Mucosa of rectum (tissue), 2 donors: ENCODE measurements around the gene DOK6.
"Not testable (repeated sequence)": the region's sequence is repeated elsewhere in the genome, so short reads cannot be mapped to it uniquely, and the experiment has no call there.

Source experiments
- H3K27ac ChIP-seq, 2 donors: one replicate each; pipeline ENCODE4 v1.7.0; 2013; ENCODE audit warnings: inconsistent platforms in 2 of 2, low read depth in 2 of 2, low read length in 2 of 2
- H3K27me3 ChIP-seq, 2 donors: one replicate each; pipeline ENCODE4 v1.7.0; 2013; ENCODE audit warnings: low read length in 2 of 2; ENCODE audit not compliant: control insufficient read depth in 2 of 2, insufficient read depth in 2 of 2
- H3K36me3 ChIP-seq, 2 donors: one replicate each; pipeline ENCODE4 v1.7.0; 2013; ENCODE audit warnings: low read length in 2 of 2; ENCODE audit not compliant: control insufficient read depth in 2 of 2, insufficient read depth in 2 of 2
- H3K4me1 ChIP-seq, 2 donors: one replicate each; pipeline ENCODE4 v1.7.0; 2013; ENCODE audit warnings: low read length in 2 of 2, mild to moderate bottlenecking in 1 of 2; ENCODE audit not compliant: control insufficient read depth in 2 of 2, insufficient read depth in 2 of 2
- H3K4me3 ChIP-seq, 2 donors: one replicate each; pipeline ENCODE4 v1.7.0; 2013; ENCODE audit warnings: low read length in 2 of 2
- H3K9ac ChIP-seq, 2 donors: one replicate each; pipeline ENCODE4 v1.7.0; 2013; ENCODE audit warnings: low read length in 2 of 2, low read depth in 1 of 2, mild to moderate bottlenecking in 1 of 2
- H3K9me3 ChIP-seq, 2 donors: one replicate each; pipeline ENCODE4 v1.7.0; 2013; ENCODE audit warnings: low read length in 2 of 2; ENCODE audit not compliant: control insufficient read depth in 2 of 2
- donor health status: healthy.
- donor health status: Normal muscosa, but diverticular disease.

The DOK6 gene

DNA sequence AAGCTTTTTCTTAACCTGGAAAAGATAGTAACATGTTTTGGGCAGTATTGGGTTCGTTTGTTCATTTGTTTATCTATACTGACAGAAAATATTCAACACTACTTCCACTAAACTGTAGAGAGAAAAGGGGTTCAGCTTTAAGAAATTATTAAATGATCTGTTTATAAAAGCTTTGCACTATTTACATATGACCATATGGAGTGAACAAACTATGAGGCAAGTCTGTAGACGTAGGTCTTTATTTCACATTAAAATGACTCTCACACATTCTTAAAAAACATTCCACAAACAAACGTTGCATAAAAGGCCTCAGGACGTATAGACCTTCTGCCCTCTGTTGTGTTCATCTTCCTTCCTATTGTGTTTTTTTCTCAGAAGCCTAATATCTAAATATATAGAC lies 452.4 kb downstream of the DOK6 start:
- Histone ChIP-seq H3K27me3 (no peaks in the 10 kb centered on the region), H3K4me1 (no peaks in the 10 kb centered on the region), H3K27ac (no peak overlapping the region), H3K4me3 (no peak overlapping the region), H3K9ac (no peak overlapping the region), H3K9me3 (no peaks in the 10 kb centered on the region), H3K36me3 (no peaks in the 10 kb centered on the region)

DNA sequence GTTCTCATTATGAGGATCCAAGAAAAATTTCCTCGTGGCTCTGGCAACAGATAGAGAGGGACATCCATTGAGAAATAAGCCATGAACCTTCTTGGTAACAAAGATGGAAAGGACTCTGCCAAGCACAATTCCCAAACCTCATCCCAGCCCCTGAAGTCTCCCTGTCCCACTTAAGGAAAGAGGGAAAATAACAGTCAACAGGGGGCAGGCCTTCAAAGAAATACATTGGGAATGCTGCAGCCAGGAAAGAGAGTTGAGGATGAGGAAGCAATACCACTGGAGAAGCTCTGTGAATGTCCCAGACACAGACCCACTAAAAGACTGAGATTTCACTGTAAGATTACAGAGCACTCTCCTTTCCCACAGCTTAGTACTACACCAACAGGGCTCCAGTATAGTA lies 453.8 kb downstream of the DOK6 start:
- H3K9ac ChIP-seq: no peak overlapping the region
- H3K36me3 ChIP-seq: no peaks in the 10 kb centered on the region
- no peaks in the 10 kb centered on the region for H3K9me3 ChIP-seq
- no peak overlapping the region for H3K27ac ChIP-seq
- H3K4me3 ChIP-seq: no peak overlapping the region
- no peaks in the 10 kb centered on the region for H3K27me3 ChIP-seq
- peaks cover 0 to 3% of the 10 kb centered on the region in 2 donors for H3K4me1 ChIP-seq

DNA sequence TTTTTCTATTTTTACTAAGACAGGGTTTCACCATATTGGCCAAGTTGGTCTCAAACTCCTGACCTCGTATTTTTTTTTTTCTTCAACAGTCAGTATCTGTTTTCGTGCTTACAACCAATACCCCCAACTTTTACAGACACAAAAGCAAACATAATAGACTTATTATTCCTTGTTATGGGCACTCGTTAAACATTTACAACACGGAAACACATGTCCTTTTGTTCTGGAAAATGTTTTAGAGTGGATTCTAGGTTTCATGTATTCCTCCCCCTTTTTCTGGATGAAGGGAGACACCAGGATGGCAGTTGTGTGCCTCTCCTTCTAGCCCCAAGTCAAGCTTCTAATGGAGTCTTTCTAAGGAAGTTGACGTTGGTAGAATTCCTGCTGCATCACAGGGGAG lies 458.2 kb downstream of the DOK6 start:
- H3K4me3 ChIP-seq: no peak overlapping the region
- H3K9ac ChIP-seq: no peak overlapping the region
- no peaks in the 10 kb centered on the region for H3K27me3 ChIP-seq
- no peaks in the 10 kb centered on the region for H3K9me3 ChIP-seq
- H3K27ac ChIP-seq: no peak overlapping the region
- peaks cover 0 to 3% of the 10 kb centered on the region in 2 donors for H3K4me1 ChIP-seq
- no peaks in the 10 kb centered on the region for H3K36me3 ChIP-seq

DNA sequence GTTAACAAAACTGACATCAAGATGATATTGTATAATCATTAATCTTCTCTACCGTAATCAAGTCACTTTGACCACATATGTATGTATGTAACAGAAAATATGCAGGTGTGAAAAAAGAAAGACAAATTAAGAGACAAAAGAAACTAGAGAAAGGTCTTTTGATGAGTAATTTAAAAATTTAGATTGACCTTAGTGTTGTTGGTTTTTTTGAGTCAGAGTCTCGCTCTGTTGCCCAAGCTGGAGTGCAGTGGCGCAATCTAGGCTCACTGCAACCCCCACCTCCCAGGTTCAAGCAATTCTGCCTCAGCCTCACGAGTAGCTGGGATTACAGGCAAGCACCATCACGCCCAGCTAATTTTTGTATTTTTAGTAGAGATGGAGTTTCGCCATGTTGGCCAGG lies 464.1 kb downstream of the DOK6 start:
- H3K36me3 ChIP-seq, H3K9ac ChIP-seq: not testable (repeated sequence)

DNA sequence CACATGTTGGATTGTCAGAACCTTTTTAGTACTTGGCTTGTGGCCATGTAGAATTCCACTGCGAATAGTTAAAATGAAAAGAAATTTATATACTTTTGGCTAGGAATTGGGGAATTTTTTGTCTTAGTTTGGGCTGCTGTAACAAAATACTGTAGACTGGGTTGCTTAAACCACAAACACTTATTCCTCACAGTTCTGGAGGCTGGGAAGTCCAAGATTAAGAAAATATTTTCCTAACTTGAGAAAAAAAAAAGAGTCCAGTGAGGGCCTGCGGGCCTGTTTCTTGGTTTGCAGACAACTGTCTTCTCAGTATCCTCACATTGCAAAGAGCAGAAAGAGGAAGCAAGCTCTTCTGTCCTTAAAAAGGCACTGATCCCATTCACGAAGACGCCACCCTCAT lies 465.1 kb downstream of the DOK6 start:
- Histone ChIP-seq H3K9ac (no peak overlapping the region), H3K36me3 (no peaks in the 10 kb centered on the region), H3K4me3 (no peak overlapping the region)

More for the DNA sequence above, 464.1 kb downstream of the DOK6 start:
- not testable (repeated sequence) for H3K4me1 ChIP-seq, H3K27me3 ChIP-seq, H3K4me3 ChIP-seq, H3K9me3 ChIP-seq, H3K27ac ChIP-seq

DNA sequence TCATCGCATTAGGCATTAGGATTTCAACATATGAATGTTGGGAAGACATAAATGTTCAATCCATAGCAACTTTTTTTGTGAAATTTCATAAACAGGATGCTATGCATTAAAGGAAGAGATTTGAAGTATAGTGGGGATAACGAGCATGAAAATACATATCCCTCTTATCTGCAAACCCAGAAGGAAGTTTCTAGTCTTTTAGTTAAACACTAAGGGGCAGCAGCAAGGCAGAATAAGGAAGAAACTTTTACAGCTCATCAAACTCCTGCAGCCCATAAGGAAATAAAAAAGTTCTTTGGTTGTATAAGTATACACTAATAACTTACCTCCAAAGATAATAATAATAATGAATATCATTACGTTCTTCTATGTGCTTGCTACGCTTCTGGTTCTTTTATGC lies 465.5 kb downstream of the DOK6 start:
- Histone ChIP-seq H3K4me1 (peaks cover 0 to 3% of the 10 kb centered on the region in 2 donors), H3K36me3 (no peaks in the 10 kb centered on the region), H3K4me3 (no peak overlapping the region), H3K9ac (no peak overlapping the region), H3K9me3 (no peaks in the 10 kb centered on the region), H3K27ac (no peak overlapping the region), H3K27me3 (no peaks in the 10 kb centered on the region)

More for the DNA sequence above, 465.1 kb downstream of the DOK6 start:
- Histone ChIP-seq H3K4me1 (peaks cover 0 to 3% of the 10 kb centered on the region in 2 donors), H3K9me3 (no peaks in the 10 kb centered on the region), H3K27ac (no peak overlapping the region), H3K27me3 (no peaks in the 10 kb centered on the region)

DNA sequence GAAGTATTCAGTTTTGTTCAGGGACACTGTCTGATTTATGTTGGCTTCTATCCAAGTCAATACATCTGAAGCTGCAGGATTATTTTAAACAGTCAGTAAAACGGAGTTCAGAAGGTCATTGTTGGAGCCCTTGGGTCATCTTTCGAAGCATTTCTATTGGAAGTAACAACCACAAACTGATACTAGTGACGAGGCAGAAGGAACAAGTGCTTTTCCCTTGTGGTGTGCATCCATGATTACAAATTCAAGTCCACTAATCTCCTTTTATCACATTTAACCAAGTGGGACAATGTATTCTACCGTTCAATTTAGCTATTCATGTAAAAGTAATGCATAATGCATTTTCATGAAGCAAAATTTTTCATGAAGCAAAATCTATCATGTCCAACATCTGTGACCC lies 470.0 kb downstream of the DOK6 start:
- no peaks in the 10 kb centered on the region for H3K9me3 ChIP-seq
- H3K9ac ChIP-seq: no peak overlapping the region
- peaks cover 0 to 3% of the 10 kb centered on the region in 2 donors for H3K4me1 ChIP-seq
- H3K27ac ChIP-seq: no peak overlapping the region
- H3K36me3 ChIP-seq: no peaks in the 10 kb centered on the region
- H3K27me3 ChIP-seq: no peaks in the 10 kb centered on the region
- no peak overlapping the region for H3K4me3 ChIP-seq

DNA sequence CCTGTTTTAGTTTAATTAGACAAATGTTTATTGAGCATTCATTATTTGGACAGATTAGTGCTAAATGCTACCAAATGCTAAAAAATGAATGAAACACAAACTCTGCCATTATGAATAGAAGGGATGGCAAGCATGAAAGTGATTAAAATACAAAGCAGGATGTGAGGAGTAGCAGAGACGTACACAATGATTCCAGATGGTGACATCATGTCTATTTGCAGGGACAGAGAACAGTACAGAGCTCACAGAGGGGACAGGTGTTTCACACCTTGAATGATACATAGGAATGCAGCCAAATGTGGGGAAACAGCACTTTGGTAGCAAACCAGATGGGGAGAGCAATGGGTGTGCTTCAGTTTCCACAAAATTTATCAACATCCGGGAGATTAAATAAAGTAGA lies 470.7 kb downstream of the DOK6 start:
- Histone ChIP-seq H3K9ac (no peak overlapping the region), H3K27ac (no peak overlapping the region), H3K4me3 (no peak overlapping the region), H3K27me3 (no peaks in the 10 kb centered on the region), H3K36me3 (no peaks in the 10 kb centered on the region), H3K4me1 (peaks cover 0 to 3% of the 10 kb centered on the region in 2 donors), H3K9me3 (no peaks in the 10 kb centered on the region)

DNA sequence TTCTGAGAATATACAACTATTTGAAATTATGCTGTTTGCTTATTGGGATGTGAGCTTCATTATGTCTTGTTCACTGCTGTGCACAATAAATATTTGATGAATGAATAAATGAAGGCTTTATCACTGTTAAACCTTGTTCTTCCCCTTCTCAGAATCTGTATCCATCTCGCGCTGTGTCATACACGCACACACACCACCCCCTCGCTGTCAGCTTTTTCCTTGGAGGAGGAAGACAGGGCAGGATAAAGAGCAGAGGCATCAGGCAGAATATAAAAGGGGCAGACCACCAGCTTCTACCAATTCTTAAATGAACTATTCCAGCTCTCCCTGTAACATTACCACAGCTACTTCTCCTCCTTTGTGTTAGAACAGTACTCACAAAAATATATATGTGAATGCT lies 472.0 kb downstream of the DOK6 start:
- Histone ChIP-seq H3K27ac (no peak overlapping the region), H3K9me3 (no peaks in the 10 kb centered on the region), H3K27me3 (no peaks in the 10 kb centered on the region), H3K36me3 (no peaks in the 10 kb centered on the region), H3K4me3 (no peak overlapping the region), H3K9ac (no peak overlapping the region), H3K4me1 (no peaks in the 10 kb centered on the region)

DNA sequence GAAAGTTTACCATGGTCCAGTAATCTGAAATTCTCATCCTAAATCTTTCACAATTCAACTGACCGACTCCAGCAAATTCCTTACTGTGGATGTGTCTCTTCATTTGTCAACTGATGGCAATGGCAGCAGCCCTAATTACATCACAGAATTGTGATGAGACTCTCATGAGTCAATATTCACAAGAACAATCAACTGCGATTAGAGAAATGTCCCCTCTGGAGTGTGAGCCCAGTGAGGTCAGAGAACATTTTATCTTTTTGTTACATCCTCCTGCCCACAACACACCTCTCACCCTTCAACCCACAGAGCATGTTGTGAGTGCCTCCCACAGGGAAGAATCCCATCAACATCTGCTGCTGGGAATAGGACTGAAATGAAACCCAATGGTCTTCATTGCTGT lies 473.4 kb downstream of the DOK6 start:
- Histone ChIP-seq H3K9me3 (no peaks in the 10 kb centered on the region), H3K27ac (no peak overlapping the region), H3K4me3 (no peak overlapping the region), H3K27me3 (no peaks in the 10 kb centered on the region), H3K4me1 (no peaks in the 10 kb centered on the region), H3K9ac (no peak overlapping the region), H3K36me3 (no peaks in the 10 kb centered on the region)

DNA sequence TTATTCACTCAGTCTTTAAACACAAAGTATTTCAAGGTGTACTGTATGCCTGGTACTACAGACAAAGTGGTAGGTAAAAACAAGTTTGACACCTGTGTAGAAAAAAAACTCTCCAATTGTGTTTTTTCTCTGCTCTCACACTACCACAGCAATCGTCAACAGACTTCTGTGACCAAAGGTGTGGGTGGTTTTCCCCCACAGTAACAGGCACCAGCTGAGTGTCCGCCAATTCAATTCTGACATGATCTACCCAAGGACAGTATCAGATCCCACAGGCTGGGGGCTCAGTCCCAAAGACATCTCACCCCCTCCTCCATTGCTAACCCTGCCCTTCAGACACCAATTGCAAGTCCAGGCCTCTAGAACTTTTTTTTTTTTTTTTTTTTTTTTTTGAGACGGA lies 475.8 kb downstream of the DOK6 start:
- Histone ChIP-seq H3K27ac (no peak overlapping the region), H3K36me3 (no peaks in the 10 kb centered on the region), H3K4me1 (no peaks in the 10 kb centered on the region), H3K9me3 (no peaks in the 10 kb centered on the region), H3K4me3 (no peak overlapping the region), H3K27me3 (no peaks in the 10 kb centered on the region), H3K9ac (no peak overlapping the region)
